Tibial nerve (tissue), 4 donors: ENCODE results near the gene NR1H4. TPM values are rescaled to one million over a fixed set of nuclear protein-coding genes. Genes with fewer than 3 reads are reported as not detected.

Experiments used
- DNase-seq, 2 donors: peaks; one replicate each; pipeline ENCODE4 v3.0.0-alpha.2; 2019; ENCODE audit warnings: low spot score in 2 of 2
- H3K27ac ChIP-seq, 4 donors: fragments of 200-600 bp; sonication (generic) in 3 of 4; one replicate each; pipeline ENCODE4 v1.5.1; 2017 to 2019; ENCODE audit warnings: mild to moderate bottlenecking in 1 of 4
- H3K27me3 ChIP-seq, 2 donors: fragments of 200-600 bp; sonication (generic) in 1 of 2; one replicate each; pipeline versions ENCODE4 v1.5.1 to v1.6.0; 2017 to 2019
- H3K36me3 ChIP-seq, 3 donors: fragments of 200-600 bp; sonication (generic); one replicate each; pipeline ENCODE4 v1.5.1; 2018 to 2019
- H3K4me1 ChIP-seq, 4 donors: fragments of 200-600 bp; sonication (generic) in 3 of 4; one replicate each; pipeline ENCODE4 v1.5.1; 2017 to 2019
- H3K4me3 ChIP-seq, 4 donors: fragments of 200-600 bp; sonication (generic) in 3 of 4; one replicate each; pipeline ENCODE4 v1.5.1; 2017 to 2019; ENCODE audit warnings: mild to moderate bottlenecking in 1 of 4, moderate library complexity in 1 of 4
- H3K9me3 ChIP-seq, 4 donors: fragments of 200-600 bp; sonication (generic) in 3 of 4; one replicate each; pipeline ENCODE4 v1.5.1; 2017 to 2019
- EP300 ChIP-seq, 2 donors: sonication (generic); formaldehyde crosslinking; IDR thresholded peaks; one replicate each; pipeline ENCODE4 v1.6.1; 2017; ENCODE audit warnings: antibody characterized with exemption in 2 of 2, mild to moderate bottlenecking in 1 of 2
- POLR2A ChIP-seq, 2 donors: fragments of 450-650 bp; IDR thresholded peaks; one replicate each; pipeline ENCODE4 v1.6.1; 2017; ENCODE audit warnings: antibody characterized with exemption in 2 of 2, mild to moderate bottlenecking in 2 of 2, moderate library complexity in 2 of 2
- WGBS, 2 donors: methylation state at CpG; one replicate each; pipeline ENCODE4 v1.1.5; 2018; 5-methylcytosine and 5-hydroxymethylcytosine counted together
- total RNA-seq, 4 donors: library from RNA; depleted of rRNA; stranded (reverse); fragments of >200 nt; gene quantifications; one replicate each; pipeline ENCODE4 v1.1.0, GENCODE V29; 2016
- TF ChIP-seq, protein P1 (sequence below), 5 experiments: fragments of 200-600 bp in 3 of 5; fragments of 450-650 bp in 2 of 5; sonication (generic) in 3 of 5; IDR thresholded peaks; one replicate each; pipeline ENCODE4 v1.5.1; 2016 to 2019; ENCODE audit warnings: antibody characterized with exemption in 5 of 5, mild to moderate bottlenecking in 3 of 5, moderate library complexity in 2 of 5

The NR1H4 gene
- total RNA-seq, 4 donors from 2014 or later: not detected

DNA sequence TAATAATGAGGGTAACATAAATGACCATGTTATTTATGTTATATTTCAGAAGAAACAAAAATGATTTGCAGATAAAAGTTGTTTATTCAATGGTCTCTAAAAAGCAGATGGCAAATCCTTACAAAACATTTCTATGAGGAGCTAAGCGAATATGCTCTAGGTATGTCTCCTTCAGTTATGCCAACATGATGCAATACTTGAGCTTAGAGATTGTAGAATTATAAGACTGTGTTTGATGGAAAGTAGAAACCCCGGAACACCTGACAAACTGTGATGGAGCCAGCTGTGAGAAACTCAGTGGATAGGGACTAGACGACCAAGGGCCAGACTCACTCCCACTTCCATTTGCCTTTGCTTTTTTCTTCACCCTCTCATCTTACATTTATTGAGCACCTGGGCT is 17.8 kb upstream of the NR1H4 start:
- H3K27me3 ChIP-seq: no peaks in the 10 kb centered on the region
- H3K9me3 ChIP-seq: no peaks in the 10 kb centered on the region
- TF ChIP-seq EP300 (IDR thresholded peaks at IDR 0.05) (no peak), POLR2A (IDR thresholded peaks at IDR 0.05) (no peak)
- TF ChIP-seq, protein P1, sequence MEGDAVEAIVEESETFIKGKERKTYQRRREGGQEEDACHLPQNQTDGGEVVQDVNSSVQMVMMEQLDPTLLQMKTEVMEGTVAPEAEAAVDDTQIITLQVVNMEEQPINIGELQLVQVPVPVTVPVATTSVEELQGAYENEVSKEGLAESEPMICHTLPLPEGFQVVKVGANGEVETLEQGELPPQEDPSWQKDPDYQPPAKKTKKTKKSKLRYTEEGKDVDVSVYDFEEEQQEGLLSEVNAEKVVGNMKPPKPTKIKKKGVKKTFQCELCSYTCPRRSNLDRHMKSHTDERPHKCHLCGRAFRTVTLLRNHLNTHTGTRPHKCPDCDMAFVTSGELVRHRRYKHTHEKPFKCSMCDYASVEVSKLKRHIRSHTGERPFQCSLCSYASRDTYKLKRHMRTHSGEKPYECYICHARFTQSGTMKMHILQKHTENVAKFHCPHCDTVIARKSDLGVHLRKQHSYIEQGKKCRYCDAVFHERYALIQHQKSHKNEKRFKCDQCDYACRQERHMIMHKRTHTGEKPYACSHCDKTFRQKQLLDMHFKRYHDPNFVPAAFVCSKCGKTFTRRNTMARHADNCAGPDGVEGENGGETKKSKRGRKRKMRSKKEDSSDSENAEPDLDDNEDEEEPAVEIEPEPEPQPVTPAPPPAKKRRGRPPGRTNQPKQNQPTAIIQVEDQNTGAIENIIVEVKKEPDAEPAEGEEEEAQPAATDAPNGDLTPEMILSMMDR (IDR thresholded peaks at IDR 0.05): no peak
- H3K27ac ChIP-seq: no peak overlapping the region
- WGBS, 2 donors: 80 to 89% methylated on average over 3 of the region's 3 CpGs
- peaks cover 0 to 10% (median 0%) of the 10 kb centered on the region in 4 donors for H3K4me1 ChIP-seq
- H3K4me3 ChIP-seq: no peak overlapping the region
- H3K36me3 ChIP-seq: no peaks in the 10 kb centered on the region
- no peak for DNase-seq

DNA sequence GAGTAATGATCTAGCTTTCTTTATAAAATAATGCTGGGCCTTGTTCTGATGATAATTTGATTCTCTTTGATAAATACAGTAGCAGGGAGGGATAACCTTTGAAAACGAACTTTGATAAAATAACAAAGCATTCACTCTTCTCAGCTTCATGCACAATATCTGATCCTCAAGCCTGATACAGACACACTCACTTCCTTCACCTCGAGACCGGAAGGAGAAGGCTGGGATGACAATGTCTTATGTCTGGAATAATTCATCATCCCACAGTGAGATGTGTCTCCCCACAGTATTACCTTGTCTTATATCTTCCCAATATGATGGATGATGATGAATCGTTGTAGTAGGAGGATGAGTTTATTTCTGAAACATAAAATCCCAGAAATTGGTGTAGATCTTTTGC is 15.5 kb upstream of the NR1H4 start:
- H3K4me1 ChIP-seq: peaks cover 0 to 10% (median 0%) of the 10 kb centered on the region in 4 donors
- WGBS, 2 donors: 62 to 63% methylated on average over 4 of the region's 4 CpGs
- no peaks in the 10 kb centered on the region for H3K36me3 ChIP-seq
- no peak overlapping the region for H3K4me3 ChIP-seq
- no peaks in the 10 kb centered on the region for H3K9me3 ChIP-seq
- no peak for DNase-seq
- H3K27me3 ChIP-seq: no peaks in the 10 kb centered on the region
- TF ChIP-seq POLR2A (IDR thresholded peaks at IDR 0.05): no peak
- TF ChIP-seq, protein P1 (IDR thresholded peaks at IDR 0.05): no peak
- no peak for TF ChIP-seq EP300 (IDR thresholded peaks at IDR 0.05)
- no peak overlapping the region for H3K27ac ChIP-seq

DNA sequence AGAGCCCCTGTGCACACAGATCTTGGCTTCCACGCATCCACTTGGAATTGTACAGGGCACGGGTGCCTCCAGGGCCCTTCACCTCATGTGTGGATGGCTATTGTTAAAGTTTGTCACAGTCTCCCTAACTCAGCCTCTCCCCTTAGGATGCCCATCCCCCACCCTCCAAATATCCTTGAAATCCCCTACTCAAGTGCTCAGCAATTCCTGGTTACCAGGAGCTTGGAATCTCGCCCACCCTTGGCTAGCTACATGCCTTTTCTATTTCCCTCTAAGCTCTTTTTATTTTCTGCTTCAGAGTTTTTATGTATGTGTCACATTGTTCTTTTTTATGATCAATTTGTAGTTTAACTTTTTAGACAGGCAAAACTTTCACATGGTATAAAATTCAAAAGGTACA is 13.0 kb upstream of the NR1H4 start:
- H3K9me3 ChIP-seq: no peaks in the 10 kb centered on the region
- H3K27ac ChIP-seq: no peak overlapping the region
- no peak for TF ChIP-seq EP300 (IDR thresholded peaks at IDR 0.05)
- TF ChIP-seq POLR2A (IDR thresholded peaks at IDR 0.05): no peak
- TF ChIP-seq, protein P1 (IDR thresholded peaks at IDR 0.05): no peak
- no peak for DNase-seq
- no peaks in the 10 kb centered on the region for H3K4me1 ChIP-seq
- no peak overlapping the region for H3K4me3 ChIP-seq
- H3K36me3 ChIP-seq: no peaks in the 10 kb centered on the region
- H3K27me3 ChIP-seq: no peaks in the 10 kb centered on the region
- WGBS, 2 donors: 44 to 52% methylated on average over 3 of the region's 3 CpGs

DNA sequence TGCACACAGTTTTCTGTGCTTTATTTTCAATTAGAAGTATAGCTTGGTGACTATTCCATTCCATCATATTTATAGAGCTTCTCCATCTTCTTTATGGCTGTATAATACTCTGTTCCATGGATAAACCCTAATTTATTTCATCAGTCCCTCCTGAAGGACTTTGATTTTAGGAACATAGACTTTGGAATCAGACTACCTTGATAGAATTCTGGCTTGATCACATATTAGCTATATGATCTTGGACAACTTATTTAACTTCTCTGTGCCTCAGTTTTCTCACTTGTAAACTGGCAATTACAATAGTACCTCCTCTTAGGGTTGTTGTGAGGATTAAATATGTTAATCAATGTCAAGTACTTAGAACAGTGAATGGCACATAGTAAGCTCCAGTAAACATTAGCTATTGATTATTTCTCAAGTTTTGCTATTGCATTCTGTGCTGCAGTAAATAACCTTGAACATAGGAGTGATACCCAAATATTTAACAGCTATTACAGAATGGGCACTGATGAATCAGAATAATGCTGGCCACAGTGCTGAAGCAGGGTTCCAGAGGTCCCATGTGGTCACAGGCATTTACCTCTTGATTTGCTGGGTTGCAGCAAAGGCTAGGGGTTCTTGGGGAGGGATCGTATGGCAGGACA is 12.2 kb upstream of the NR1H4 start:
- TF ChIP-seq POLR2A (IDR thresholded peaks at IDR 0.05): no peak
- TF ChIP-seq, protein P1 (IDR thresholded peaks at IDR 0.05): no peak
- no peak for TF ChIP-seq EP300 (IDR thresholded peaks at IDR 0.05)
- WGBS, 2 donors: 67 to 75% methylated on average over 1 of the region's 1 CpG
- no peaks in the 10 kb centered on the region for H3K4me1 ChIP-seq
- H3K9me3 ChIP-seq: no peaks in the 10 kb centered on the region
- H3K36me3 ChIP-seq: no peaks in the 10 kb centered on the region
- no peak overlapping the region for H3K27ac ChIP-seq
- no peak overlapping the region for H3K4me3 ChIP-seq
- no peaks in the 10 kb centered on the region for H3K27me3 ChIP-seq
- no peak for DNase-seq

DNA sequence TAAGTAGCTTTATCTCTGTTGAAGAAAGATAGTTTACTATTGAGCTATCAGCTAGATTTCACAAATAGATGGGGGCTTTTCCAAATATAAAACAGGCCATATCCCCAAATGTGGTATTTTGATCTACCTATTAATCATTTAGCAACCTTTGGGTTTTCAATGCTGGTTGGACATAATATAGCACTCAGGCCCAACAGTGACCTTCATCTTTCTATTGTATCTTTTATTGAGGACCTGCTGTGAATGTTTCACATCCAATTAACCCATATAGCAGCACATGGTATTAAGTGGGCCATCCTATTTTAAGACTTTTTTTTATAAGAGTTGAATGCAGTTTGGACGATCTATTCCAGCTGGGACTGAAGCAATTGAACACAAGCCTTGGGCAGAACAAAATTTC is 10.0 kb upstream of the NR1H4 start:
- Histone ChIP-seq H3K9me3 (no peaks in the 10 kb centered on the region), H3K4me1 (no peaks in the 10 kb centered on the region), H3K27me3 (no peaks in the 10 kb centered on the region), H3K36me3 (no peaks in the 10 kb centered on the region), H3K27ac (no peak overlapping the region), H3K4me3 (no peak overlapping the region)
- 33 to 41% methylated on average over 1 of the region's 1 CpG for WGBS, 2 donors
- no peak for DNase-seq
- TF ChIP-seq EP300 (IDR thresholded peaks at IDR 0.05): no peak
- TF ChIP-seq, protein P1 (IDR thresholded peaks at IDR 0.05): no peak
- no peak for TF ChIP-seq POLR2A (IDR thresholded peaks at IDR 0.05)
